GM21529 (cell line): Measurements from ENCODE around the gene INHA.

Experiments used
- ATAC-seq: cut with Tn5 transposase; IDR thresholded peaks from one replicate; pipeline ENCODE4 v1.9.1; 2021; ENCODE audit not compliant: unreplicated experiment

The INHA gene

GRCh38 chr2:219608399-219608964 lies 36.4 kb downstream of the INHA start:
- no peak for ATAC-seq

DNA sequence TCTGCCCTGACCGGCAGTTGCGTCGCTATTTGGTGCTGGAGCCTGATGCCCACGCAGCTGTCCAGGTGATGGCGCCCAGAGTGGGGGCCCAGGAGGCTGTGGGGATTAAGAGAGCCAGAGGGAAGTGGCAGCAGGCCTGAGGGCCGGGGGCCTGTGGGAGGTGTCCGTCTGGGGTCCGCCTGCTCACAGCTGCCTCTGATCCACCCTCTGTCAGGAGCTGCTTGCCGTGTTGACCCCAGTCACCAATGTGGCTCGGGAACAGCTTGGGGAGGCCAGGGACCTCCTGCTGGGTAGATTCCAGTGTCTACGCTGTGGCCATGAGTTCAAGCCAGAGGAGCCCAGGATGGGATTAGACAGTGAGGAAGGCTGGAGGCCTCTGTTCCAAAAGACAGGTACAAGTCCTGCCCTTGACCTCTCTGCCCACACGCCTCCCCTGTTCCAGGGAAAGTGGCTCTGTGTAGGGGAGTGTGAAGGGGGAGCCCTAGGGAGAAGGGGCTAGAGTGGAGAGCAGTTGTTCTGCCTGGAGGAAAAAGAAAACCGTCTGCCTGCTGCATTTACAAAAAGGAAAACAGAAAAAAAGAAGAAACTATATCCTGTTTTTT lies 37.1 kb downstream of the INHA start:
- no peak for ATAC-seq

- no peak for ATAC-seq
These were observed 39.2 kb downstream of the INHA start for GRCh38 chr2:219611306-219611705.

DNA sequence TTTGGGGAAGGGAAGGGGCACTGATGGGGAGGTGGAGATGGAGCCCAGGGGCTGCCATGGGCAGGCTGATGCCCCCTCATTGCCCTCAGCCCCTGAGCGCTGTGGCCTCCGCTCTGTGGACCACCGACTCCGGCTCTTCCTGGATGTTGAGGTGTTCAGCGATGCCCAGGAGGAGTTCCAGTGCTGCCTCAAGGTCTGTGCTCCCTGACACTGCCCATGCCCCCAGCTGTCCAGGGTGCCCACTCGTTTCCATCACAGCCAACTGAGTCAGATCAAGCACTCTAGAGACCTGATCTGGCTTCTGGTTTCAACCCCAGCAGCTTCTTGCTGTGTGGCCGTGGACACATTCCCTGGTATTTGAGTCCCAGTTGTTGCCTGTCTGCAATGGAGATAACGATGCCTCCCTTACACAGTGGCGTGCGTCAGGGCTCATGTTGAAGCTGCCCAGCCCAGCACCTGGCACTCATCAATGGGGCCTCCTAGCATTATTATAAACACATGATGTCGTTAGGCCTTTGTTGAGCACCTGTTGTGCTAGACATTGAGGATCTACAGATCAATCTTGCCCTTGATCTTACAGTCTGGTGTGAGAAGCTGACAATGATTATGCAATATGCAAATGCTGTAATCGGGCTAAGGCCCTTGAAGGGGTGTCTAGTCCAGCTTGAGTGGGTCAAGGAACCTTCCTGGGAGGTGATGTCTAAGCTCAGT lies 39.9 kb downstream of the INHA start:
- no peak for ATAC-seq

- no peak for ATAC-seq
These were observed 40.6 kb downstream of the INHA start for GRCh38 chr2:219612577-219613286.

- ATAC-seq, result no peak
These were observed 41.5 kb downstream of the INHA start for GRCh38 chr2:219613461-219614070.

GRCh38 chr2:219614076-219614860 lies 42.2 kb downstream of the INHA start:
- no peak for ATAC-seq

- ATAC-seq, result no peak
These were observed 42.9 kb downstream of the INHA start for GRCh38 chr2:219615036-219615435.

DNA sequence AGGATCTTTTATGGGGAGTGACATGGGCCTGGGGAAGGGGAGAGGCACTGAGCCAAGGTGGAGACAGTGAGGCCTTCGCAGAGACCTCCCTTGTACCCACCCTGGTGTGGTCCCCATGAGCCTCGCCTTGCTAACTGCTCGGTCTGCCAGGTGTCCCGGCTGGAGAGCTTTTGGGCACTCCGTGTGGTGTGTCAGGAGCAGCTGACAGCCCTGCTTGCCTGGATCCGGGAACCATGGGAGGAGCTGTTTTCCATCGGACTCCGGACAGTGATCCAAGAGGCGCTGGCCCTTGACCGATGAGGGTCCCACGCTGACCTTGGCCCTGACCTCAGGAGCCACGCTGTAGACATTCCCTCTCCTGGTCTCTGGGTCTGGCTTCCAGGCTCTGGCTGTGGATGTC lies 43.8 kb downstream of the INHA start:
- ATAC-seq, result no peak

DNA sequence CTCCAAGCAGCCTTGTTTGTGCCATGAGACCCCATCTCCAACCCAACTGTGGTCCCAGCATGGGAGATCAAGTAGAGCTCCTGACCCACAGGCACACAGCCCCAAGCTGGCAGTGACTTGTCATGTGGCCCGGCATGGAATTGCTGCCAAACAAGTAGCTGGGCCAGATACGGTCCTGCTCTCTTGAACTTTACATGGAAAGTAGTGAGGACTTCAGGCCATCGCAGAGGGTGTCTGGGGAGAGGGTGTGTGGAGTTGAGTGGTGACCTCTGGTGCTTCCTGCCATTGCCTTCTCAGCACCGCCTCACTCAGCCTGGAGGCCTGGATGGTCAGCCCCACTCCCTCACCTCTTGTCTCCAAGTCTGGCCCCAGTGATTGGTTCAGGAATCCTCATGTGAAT lies 44.4 kb downstream of the INHA start:
- no peak for ATAC-seq

- no peak for ATAC-seq
These were observed 46.6 kb downstream of the INHA start for GRCh38 chr2:219618733-219619122.

DNA sequence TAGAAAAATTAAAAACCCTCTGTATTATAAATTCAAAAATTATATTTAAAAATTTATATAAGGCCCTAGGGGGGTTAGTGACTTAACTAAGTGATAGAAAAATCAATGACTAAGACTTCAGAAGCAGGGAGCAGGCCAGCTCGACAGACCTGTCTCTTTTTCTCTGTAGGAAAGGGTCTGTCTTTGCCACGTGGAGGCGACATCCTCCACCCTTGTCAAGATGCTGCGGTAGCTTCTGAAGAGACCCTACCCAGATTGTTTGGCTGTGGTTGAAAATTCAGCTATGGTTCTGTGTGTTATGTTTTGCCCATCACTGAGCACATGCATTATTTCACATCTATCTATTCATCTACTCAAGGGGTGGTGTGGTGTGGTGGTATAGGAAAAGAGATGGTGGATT lies 47.1 kb downstream of the INHA start:
- ATAC-seq, result no peak

DNA sequence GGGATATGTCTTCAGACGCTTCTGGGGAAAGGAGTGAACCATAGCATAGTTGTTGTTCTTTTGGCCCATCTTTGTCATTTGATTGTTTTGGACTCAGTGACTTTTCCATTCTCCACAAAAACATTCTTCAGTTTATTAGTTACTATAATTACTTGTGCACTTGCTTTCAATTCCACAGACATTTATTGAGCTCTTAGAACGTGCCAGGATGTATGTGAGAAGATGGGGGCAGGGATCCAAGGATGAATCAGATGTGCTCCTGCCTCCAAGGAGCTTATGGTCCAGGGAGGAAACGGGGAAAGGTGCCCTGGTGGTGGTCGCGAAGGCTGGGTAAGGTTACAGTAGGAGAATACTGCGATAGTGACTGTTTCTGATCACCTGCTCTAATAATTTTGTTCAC lies 48.4 kb downstream of the INHA start:
- ATAC-seq, result no peak

- no peak for ATAC-seq
These were observed 49.8 kb downstream of the INHA start for GRCh38 chr2:219621935-219622334.

DNA sequence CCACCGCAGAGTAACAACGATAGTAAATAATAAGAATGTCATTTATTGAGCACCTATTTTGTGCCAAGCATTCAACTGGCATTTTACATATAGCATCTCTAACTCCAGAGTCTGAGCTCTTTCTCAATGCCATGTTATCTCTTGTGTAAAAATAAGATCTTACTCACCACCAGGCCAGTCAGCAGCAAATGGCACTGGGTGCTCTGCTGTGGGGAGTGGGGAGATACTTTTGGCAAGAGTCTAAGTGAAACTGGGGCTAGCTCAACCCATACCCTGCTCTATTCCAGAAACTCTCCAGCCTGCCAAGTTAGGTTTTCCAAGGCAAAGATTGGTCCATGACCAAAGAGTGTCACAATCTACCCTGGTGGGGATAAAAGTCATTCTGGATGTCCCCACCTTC lies 50.4 kb downstream of the INHA start:
- no peak for ATAC-seq

DNA sequence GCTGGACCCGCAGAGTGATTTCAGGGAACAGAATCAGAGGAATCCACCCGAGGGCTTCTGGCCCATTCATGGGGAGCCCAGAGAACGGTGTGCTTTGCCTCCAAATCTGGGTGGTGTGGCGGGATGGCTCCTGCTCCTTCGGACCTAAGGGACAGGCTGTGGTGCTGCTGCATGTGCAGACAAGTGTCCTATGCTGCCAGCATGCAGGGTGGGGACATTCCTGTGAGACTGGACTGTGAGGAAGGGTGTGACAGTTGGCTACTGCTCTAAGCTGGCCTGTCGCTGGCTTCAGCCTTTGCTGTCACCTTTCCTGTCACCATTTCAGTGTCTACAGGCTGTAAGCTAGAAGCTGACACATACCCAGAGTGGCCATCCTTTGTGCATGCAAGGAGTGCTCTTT lies 52.5 kb downstream of the INHA start:
- no peak for ATAC-seq

- no peak for ATAC-seq
These were observed 53.1 kb downstream of the INHA start for GRCh38 chr2:219625179-219625578.
